Inferior parietal cortex (tissue), 1 donor: ENCODE results near the gene TRAF5.
A peak's percentile ranks its signal among the peaks of the same experiment; 100 is the strongest.
"Not testable (repeated sequence)": the region's sequence is repeated elsewhere in the genome, so short reads cannot be mapped to it uniquely, and the experiment has no call there.

Experiments used
- DNase-seq: peaks from one replicate; pipeline ENCODE4 v3.0.0-alpha.2; 2016; ENCODE audit errors: extremely low spot score

The TRAF5 gene, protein sequence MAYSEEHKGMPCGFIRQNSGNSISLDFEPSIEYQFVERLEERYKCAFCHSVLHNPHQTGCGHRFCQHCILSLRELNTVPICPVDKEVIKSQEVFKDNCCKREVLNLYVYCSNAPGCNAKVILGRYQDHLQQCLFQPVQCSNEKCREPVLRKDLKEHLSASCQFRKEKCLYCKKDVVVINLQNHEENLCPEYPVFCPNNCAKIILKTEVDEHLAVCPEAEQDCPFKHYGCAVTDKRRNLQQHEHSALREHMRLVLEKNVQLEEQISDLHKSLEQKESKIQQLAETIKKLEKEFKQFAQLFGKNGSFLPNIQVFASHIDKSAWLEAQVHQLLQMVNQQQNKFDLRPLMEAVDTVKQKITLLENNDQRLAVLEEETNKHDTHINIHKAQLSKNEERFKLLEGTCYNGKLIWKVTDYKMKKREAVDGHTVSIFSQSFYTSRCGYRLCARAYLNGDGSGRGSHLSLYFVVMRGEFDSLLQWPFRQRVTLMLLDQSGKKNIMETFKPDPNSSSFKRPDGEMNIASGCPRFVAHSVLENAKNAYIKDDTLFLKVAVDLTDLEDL

DNA sequence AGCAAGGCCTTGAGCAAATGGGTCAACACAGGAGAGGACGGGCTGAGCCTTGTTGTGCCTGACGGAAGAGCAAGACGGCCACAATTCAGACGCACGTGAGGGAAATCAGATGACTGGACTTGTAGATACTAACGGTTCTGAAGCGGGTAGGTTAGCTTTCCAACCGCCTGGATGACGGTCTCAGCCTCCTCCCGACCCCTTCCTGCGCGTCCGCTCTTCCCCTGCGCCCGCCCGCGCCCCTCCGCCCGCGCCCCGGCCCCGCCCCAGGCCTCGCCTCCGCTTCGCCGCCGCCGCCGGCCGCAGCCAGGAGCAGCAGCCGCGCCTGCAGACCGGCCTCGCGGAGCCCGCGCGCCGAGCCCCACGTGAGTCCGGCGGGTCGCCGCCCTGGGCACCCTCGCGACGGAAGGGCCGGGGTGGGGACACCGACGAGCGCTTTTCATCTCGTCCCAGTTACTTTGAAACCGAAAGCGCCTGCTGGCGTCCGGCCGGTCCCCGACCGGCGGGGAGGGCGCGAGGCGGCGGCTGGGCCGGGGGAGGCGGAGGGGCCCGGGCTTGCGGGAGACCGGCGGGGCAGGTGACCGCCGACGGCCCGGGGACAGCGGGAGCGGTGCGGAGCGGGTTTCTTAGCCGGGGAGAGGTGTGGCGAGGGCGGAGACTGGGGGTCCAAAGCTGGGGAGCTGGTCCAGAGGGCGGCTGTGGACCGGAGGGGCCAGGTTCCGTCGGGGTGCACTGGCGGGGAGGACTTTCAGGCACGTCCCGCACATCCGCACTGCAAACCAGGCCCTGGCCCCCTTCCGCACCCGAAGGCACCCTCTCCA is at the start of gene TRAF5:
TRAF5 (plus strand) TSS at position 306 of the 818 bp plus-strand sequence. CDS start 26,407 bp downstream, outside the sequence.
- no peak for DNase-seq

DNA sequence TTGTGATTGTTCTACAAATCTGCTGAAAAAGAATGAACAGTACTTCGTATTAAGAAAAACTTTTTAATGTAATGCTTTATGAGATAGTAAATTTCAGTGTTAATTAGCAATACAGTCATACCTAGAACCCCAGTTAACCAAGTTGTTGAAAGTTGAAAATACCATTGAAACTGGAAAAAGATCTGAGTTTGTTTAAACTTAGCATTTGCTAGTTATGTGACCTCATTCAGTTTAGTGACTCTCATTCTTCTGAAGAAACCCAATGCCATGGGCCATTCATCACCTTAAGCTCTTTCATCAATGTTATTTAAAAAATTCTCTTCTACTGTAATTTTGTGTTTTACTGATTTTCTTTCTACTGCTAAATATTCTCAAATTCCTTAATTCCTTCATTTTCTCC is 47.3 kb upstream of the TRAF5 start:
- DNase-seq: no peak

DNA sequence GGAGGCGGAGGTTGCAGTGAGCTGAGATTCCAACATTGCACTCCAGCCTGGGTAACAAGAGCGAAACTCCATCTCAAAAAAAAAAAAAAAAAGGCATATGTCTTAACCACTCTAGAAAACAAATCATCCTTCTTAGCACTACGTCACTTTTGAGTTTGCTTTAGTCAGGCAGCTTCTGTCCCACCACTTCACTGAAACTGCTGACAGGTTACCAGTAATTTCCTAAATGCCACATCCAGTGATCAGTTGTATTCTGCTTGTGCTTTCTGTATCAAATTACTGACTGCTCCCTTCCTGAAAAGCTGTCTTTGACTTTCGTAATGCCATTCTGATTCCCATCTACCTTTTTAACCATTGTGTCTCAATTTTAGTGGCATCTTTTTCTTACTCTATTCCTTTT is 45.7 kb upstream of the TRAF5 start:
- no peak for DNase-seq

DNA sequence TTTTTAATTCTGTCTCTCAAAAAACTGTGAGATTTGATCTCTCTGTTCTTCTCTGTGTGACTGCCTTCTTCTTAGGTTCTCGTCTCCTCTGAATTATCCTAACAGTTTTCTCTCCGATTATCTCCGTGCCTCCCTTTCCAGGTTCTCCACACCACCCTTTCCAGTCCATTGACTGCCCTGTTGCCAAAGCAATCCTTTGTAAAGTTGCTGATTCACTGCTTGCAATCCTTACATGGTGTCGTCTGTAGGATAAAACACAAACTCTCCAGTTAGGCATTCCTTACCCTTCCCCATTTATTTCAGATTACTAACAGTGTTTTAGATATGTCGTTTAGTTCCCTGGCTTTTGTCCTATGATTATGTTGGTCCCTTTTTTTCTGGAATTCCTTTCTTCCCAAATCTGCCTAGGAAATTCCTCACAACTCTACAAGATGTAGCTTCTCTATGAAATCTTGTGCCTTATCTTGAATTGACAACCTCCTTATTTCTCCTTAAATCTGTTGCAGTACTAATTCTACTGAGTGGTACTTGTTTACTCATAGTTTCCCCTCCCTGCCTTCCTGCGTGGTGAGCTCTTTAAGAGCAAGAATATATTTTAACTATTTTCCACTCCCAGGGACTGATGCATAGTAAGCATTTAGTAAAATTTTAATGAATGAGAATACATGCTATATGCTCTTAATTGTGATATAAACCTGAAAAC is 45.2 kb upstream of the TRAF5 start:
- no peak for DNase-seq

DNA sequence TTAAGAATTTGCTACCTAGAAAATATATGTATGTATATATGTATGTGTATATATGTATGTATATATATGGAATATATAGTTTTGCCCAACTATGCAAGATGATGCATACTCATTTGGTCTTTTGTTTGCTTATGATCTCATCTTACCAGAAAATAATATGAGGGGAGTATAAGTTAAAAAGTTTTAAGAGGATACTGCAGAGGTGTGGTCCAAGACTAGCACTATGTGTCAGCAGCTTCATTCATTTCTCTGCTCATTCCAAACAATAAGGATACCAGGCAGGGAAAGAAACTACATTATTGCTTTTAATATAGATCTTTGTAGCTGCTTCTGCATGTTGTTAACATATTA is 44.6 kb upstream of the TRAF5 start:
- DNase-seq: no peak

DNA sequence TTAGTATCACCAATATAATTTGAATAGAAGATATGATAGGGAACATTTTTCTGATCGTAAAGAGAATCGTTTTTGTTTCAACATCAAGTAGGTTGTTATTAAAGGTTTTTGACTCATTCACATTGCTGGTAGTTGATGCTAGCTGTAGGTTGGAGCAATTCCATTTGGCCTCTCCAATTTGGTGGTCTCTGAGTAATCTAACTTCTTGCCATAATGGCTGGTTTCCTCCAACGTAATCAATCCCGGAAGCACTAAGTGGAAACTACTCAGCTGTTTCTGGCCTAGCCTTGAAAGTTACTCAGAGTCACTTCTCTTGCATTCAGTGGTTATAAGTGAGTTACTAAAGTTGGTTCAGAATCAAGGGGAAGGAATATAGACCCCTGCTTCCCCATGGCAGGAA is 41.4 kb upstream of the TRAF5 start:
- no peak for DNase-seq

DNA sequence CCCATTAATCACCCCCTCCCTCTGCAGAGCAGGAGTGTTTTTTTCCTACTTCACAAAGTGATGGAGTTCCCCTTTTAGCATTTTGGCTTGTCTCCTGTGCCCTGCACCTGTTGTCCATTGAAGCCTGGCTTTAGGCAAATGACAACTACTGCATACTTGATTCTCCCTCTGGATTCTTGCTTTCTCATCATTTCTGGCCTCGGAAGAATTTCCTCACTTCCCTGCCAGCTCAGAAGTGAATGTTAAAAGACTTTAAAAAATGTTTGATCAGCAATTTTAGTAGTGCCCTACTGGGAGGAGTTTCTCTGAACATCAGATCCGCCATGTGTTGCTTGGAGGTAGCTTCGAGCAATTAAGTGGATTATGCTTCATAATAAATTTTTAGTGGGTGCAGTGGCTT is 39.4 kb upstream of the TRAF5 start:
- DNase-seq: no peak

DNA sequence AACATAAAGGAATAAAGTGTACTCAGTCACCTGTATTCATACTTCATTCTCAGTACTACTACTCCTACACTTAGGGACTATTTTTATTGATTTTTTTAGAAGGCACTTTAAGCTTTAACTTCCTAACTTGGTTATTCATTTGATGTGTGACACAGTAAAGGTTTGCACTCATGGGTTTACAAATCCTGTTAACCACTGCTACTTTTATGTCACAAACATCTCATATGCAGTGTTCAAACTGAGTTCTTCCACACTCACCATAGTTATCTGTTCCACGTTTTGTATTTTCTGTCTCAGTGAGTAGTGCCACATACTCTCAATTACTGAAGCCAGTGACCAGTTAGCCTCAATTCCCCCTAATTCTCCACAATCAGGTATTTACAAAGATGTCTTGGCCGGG is 34.2 kb upstream of the TRAF5 start:
- no peak for DNase-seq

DNA sequence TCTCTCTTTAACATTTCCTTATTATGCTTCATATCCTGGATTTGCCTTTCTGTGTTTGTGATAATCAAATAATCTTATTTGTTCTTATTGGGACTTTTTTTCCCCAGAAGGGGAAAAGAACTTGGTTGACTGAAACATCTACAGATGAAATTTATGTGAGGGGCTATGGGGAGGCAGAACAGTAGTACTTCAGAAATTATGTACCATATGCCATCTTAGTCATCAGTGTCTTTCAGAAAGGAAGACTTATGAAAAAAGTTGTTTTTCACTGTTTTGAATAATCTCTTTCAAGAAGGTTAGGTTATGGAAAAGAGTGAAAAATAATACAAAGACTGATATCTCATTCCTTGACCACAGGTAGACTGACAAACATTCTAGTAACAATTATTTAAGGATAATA is 30.2 kb upstream of the TRAF5 start:
- no peak for DNase-seq

DNA sequence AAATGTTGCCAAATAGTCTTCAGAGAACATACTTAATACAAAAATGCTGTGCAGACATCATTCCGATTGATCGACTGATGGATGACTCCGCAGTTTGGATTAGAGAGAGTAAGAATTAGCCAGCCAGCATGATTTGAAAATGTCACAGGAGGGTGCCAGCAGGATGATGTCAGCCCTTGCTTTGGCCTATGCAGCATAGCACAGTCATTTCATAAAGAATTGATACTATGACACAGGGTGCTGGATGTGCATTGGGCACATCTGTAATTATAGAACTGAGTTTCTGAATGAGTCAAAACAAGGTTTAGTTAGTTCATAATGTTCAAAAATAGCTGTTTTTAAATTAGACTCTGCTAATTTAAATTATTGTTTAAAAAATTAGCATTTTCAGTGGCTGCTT is 21.6 kb upstream of the TRAF5 start:
- no peak for DNase-seq

DNA sequence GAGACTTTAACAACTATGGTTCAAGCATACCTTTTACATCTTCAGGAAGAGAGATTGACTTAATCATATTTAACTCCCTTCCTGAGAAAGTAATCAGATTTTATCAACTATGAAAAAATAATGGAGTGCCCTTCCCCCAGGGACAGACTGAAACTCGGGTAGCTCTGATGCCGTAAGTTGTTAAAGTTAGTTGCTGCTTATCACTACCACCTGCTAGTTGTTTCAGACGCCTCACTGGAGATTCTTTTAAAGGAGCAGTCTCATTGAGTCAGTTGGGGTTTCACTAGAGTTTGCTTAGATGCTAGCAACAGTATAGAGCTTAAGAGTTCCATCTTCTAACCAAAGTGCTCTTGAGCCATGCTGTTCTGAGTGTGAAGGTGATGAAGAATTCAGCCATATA is 17.0 kb upstream of the TRAF5 start:
- no peak for DNase-seq

DNA sequence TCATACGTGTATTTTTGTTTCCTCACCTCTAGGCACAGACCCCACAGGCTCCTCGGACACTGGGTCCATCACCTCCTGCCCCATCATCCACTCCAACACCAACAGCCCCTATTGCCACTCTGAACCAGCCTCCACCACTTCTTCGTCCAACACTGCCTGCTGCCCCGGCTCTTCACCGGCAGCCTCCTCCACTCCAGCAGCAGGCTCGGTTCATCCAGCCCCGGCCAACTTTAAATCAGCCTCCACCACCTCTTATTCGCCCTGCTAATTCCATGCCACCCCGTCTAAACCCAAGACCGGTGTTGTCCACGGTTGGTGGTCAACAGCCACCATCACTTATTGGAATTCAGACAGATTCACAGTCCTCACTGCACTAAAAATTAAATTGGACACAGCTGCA is 13.2 kb upstream of the TRAF5 start:
- DNase-seq: no peak

DNA sequence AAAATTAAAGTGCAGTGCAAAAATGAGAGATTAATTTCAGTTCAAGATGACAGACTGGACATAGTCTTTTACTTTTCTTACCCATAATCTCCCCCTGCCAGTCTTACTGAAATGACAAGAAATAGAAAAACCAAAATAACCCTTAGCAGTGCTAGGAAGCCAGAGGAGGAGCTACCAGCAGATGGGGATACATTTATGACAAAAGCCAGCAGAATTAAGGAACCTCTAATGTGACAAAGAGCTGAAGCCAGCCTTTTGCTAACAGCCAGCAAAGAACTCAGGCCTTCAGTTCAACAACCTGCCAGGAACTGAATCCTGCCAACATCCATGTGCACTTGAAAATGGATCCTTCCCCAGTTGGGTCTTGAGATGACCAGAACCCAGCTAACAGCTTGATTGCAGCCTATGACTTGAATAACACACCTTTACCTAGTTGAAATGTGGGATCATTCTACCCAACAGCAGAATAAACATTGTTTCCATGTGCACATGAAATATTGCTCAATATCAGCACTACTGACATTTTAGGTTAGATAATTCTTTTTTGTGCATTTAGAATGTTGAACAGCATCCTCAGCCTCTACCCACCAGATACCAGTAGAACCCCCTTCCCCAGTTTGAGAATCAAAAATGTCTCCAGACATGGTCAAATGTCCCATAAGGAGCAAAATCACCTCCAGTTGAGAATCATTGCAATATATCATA is 7.9 kb upstream of the TRAF5 start:
- DNase-seq: no peak

DNA sequence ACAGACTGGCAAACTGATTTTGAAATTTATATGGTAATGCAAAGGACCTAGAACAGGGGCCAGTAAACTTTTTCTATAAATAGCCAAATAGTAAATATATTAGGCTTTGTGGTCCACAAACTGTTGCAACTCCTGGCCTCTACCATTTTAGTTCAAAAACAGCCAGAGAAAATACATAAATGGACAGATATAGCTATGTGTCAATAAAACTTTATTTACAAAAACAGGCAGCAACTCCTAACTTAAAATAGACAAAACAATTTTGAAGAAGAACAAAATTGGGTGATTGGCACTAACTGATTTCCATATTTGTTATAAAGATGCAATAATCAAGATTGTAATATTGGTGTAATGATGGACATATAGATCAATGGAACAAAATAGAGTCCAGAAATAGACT is 6.7 kb upstream of the TRAF5 start:
- no peak for DNase-seq

DNA sequence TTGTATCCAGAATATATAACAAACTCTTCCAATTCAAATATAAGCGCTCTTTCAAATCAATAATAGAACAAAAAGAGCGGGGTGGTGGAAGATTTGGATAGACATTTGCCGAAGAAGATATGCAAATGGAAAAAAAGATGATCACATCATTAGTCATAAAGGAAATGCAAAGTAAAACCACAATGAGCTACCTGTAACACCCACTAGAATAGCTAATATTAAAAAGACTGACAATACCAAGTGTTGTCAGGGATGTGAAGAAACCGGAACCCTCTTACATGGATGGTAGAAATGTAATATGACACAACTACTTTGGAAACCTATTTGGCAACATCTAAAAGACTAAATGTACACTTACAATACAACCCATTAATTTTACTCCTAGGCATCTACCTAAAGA is 5.7 kb upstream of the TRAF5 start:
- DNase-seq: no peak

DNA sequence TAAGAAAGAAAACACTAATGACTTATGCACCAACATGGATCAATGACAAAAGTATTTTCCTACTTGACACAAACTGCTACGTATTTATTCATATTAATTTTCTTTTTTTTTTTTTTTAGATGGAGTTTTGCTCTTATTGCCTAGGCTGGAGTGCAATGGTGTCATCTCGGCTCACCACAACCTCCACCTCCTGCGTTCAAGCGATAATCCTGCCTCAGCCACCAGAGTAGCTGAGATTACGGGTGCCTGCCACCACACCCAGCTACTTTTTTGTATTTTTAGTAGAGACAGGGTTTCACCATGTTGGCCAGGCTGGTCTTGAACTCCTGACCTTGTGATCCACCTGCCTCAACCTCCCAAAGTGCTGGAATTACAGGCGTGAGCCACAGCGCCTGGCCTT is 5.0 kb upstream of the TRAF5 start:
- DNase-seq: not testable (repeated sequence)

DNA sequence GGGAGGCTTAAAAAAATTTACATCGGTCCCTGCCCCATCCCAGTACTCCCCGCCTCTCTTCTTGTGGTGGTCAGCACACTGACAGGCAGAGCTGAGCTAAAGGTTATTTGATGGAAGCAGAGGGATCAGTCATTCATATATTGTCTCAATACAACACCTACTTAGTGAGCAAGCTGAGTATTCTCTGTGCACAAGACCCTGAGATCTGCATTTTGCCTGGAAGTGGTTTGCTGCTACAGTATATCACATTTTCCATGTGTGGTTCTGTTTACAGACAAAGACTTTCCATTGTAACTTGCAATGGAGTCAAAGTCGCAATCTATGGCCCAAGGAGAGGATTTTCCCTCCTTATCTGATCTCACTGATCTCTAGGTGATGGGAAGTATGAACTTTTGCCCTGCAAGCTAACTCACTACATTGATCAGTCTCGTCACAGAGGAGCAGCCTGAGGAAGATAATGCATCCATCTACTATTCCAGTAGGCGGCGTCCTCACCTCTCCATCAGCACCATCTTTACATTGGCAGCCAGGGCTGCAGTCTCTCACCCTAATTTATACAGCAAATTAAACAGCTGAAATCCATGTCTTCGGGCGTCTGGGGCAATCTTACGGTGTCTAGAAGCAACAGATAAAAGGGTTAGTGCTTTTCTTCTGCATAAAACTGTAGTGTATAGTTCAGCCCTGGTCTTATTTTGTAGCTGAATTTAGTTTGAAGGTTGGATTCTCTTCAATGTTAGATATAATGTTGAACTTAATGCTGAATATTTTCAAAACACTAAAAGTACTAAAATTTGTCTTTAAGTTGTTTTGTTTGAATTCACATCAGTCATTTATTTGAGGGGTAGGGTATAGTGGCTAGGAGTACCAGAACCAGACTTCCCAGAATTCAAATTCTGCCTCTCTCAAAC is 3.2 kb upstream of the TRAF5 start:
- DNase-seq: peak; percentile 57

DNA sequence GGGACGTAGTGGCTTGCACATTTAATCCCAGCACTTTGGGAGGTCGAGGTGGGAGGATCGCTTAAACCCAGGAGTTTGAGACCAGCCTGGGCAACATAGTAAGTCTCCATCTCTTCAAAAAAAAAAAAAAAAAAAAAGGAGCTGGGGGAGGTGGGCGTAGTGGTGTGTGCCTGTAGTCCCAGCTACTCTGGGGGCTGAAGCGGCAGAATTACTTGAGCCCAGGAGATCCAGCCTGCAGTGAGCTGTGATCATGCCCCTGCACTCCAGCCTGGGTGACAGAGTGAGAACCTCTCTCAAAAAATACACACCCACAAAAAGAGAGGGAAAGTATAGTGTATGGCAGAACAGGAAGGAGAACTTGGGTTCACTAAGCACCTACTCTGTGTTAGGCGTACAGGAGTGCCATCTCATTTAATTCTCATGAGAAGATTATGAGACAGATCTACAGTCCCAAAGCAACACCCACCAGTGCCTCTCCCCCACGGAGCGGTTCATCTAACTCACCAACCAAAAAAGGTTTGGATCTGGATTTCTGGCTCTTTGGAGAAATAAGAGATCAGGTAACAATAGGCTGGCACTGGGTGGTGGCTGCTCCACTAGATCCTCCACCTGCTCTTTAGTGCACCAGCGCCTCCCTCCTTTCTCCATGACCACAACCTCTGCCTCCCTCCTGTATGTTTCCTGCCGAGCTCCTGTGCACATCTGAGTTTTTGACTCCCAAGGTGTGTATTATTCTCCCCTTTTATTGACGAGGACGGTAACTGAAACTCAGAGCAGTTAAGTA is 1.4 kb upstream of the TRAF5 start:
- no peak for DNase-seq

DNA sequence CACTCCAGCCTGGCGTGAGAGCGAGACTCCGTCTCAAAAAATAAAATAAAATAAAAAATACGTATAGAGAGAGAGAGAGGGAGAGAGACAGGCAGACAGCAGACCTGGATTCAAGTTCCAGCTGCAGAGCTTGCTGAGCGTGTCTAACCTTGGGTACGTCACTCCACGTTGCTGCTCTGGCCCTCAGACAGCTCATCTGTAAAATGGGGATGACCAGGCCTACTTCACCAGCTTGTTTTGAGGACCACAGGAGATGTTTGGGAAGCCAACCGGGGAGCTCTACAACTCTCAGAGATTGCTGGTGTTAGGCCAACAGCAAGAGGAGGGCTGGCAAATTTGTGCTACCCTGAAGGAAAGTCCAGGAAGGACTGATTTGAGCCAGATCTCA is 499 bp upstream of the TRAF5 start:
- DNase-seq: no peak
